K562 (cell line): ENCODE data around the gene WNT6. TPM values are rescaled to one million over a fixed set of nuclear protein-coding genes. Genes with fewer than 3 reads are reported as not detected.

Experiments used
- ATAC-seq: fragments of 200-7000 bp; cut with Tn5 transposase; 3 replicates; pipeline ENCODE4 v1.9.1; 2020; ENCODE audit warnings: moderate library complexity
- BruUV-seq: library from RNA; stranded (reverse); fragments of 400-500 nt; replicated peaks from 2 replicates; lab custom pipeline; 2021; lab: Mats Ljungman, UMichigan
- CTCF ChIA-PET: fragments of 300-600 bp; formaldehyde crosslinking; extraction: SDS; loops from one replicate; lab custom pipeline; 2021; ENCODE audit warnings: low intra/inter-chr PET ratio; lab: Yijun Ruan, JAX
- POLR2A ChIA-PET: fragments of 300-600, 350-650 bp; sonication (Branson Sonifier 250); formaldehyde crosslinking; extraction: SDS; loops from one replicate; lab custom pipeline; 2021; ENCODE audit warnings: antibody characterized with exemption, inconsistent platforms; lab: Yijun Ruan, JAX
- DNase-seq, 4 experiments: peaks; one replicate each; pipeline versions ENCODE4 v3.0.0 to v3.0.0-alpha.2; 2011 to 2018; ENCODE audit warnings: low spot score in 3 of 4, mixed read lengths in 3 of 4; ENCODE audit errors: extremely low read depth in 1 of 4
- FAIRE-seq: peaks from 2 replicates; lab custom pipeline; 2011; peaks lifted over from hg19 to GRCh38; lab: Jason Lieb, UNC
- H2AFZ ChIP-seq: 2 replicates; pipeline ENCODE4 v1.6.0; 2011; ENCODE audit warnings: low read depth, low read length, control low read depth, inconsistent platforms
- H3K27ac ChIP-seq: fragments of 200-600 bp; 3 replicates; pipeline ENCODE4 v1.8.0; 2011; ENCODE audit warnings: low read depth, mild to moderate bottlenecking, control low read depth, inconsistent platforms, low read length, moderate library complexity, mixed read lengths; ENCODE audit errors: extremely low read depth
- H3K27me3 ChIP-seq, 2 experiments: fragments of 300-600 bp in 1 of 2; 2 replicates in 1 of 2; 3 replicates in 1 of 2; pipeline versions ENCODE4 v1.6.0 to v1.8.0; 2011; ENCODE audit warnings: inconsistent platforms in 2 of 2, low read length in 2 of 2, mild to moderate bottlenecking in 1 of 2, mixed read lengths in 1 of 2, moderate library complexity in 1 of 2; ENCODE audit not compliant: control insufficient read depth in 2 of 2, insufficient read depth in 2 of 2
- H3K36me3 ChIP-seq: fragments of 300-600 bp; 3 replicates; pipeline ENCODE4 v1.8.0; 2011; ENCODE audit warnings: mild to moderate bottlenecking, low read length, inconsistent platforms; ENCODE audit not compliant: control insufficient read depth, insufficient read depth
- H3K4me1 ChIP-seq, 2 experiments: fragments of 200-600 bp in 1 of 2; replicated peaks in 1 of 2; 2 replicates in 1 of 2; 3 replicates in 1 of 2; pipeline versions ENCODE4 v1.5.1 to v1.8.0; 2011; ENCODE audit warnings: inconsistent platforms in 2 of 2, low read length in 2 of 2, mild to moderate bottlenecking in 1 of 2, mixed read lengths in 1 of 2, moderate library complexity in 1 of 2; ENCODE audit not compliant: control insufficient read depth in 2 of 2, insufficient read depth in 2 of 2
- H3K4me2 ChIP-seq: 2 replicates; pipeline ENCODE4 v1.6.1; 2011; ENCODE audit warnings: low read length, control low read depth, inconsistent platforms, mixed read lengths; ENCODE audit not compliant: insufficient read depth
- H3K4me3 ChIP-seq: fragments of 200-600 bp; sonication (generic), shearing (Covaris generic); 2 replicates; pipeline ENCODE4 v1.5.1; 2016; ENCODE audit warnings: control low read depth, inconsistent platforms
- H3K79me2 ChIP-seq: fragments of 200-600 bp; 3 replicates; pipeline ENCODE4 v1.8.0; 2011; ENCODE audit warnings: low read length, inconsistent platforms; ENCODE audit not compliant: control insufficient read depth, insufficient read depth
- H3K9ac ChIP-seq, 2 experiments: 2 replicates each; pipeline versions ENCODE4 v1.6.0 to v1.6.1; 2011; ENCODE audit warnings: low read depth in 2 of 2, low read length in 2 of 2, control low read depth in 1 of 2, inconsistent platforms in 1 of 2, mild to moderate bottlenecking in 1 of 2, mixed read lengths in 1 of 2; ENCODE audit not compliant: insufficient read depth in 1 of 2
- H3K9me1 ChIP-seq: one replicate; pipeline ENCODE4 v1.6.0; 2011; ENCODE audit warnings: inconsistent platforms, mild to moderate bottlenecking, low read length, moderate library complexity; ENCODE audit not compliant: control insufficient read depth, insufficient read depth
- H3K9me3 ChIP-seq: replicated peaks from 2 replicates; pipeline ENCODE4 v1.5.1; 2011; ENCODE audit warnings: low read depth, low read length, inconsistent platforms; ENCODE audit not compliant: control insufficient read depth, insufficient read depth
- H4K20me1 ChIP-seq: replicated peaks from 2 replicates; pipeline ENCODE4 v1.6.1; 2011; ENCODE audit warnings: low read length, inconsistent platforms, mixed read lengths; ENCODE audit not compliant: control insufficient read depth, insufficient read depth
- ARHGAP35 ChIP-seq: fragments of 450-650 bp; IDR thresholded peaks from 2 replicates; pipeline ENCODE4 v1.6.1; 2018; ENCODE audit not compliant: partially characterized antibody
- E2F4 ChIP-seq: sonication (generic); formaldehyde crosslinking; IDR thresholded peaks from 2 replicates; pipeline ENCODE4 v1.8.0; 2022; ENCODE audit warnings: mild to moderate bottlenecking, low read depth, missing genetic modification reagents
- ELK1 ChIP-seq: sonication (generic); formaldehyde crosslinking; IDR thresholded peaks from 2 replicates; pipeline ENCODE4 v1.8.1; 2022; ENCODE audit warnings: missing genetic modification reagents
- FOXJ2 ChIP-seq: fragments of 200-800 bp; sonication (Bioruptor generic); IDR thresholded peaks from 2 replicates; pipeline ENCODE4 v1.6.1; 2016; ENCODE audit warnings: missing genetic modification characterization, missing compliant biosample characterization
- GMEB1 ChIP-seq: fragments of 250-450 bp; sonication (Bioruptor Pico); IDR thresholded peaks from 2 replicates; pipeline ENCODE4 v1.4.0; 2020; ENCODE audit warnings: mild to moderate bottlenecking
- KDM4B ChIP-seq, 2 experiments: fragments of 450-650 bp in 1 of 2; sonication (generic) in 1 of 2; IDR thresholded peaks; 2 replicates each; pipeline ENCODE4 v1.6.1; 2016 to 2017; ENCODE audit warnings: borderline replicate concordance in 2 of 2, antibody characterized with exemption in 1 of 2, low read depth in 1 of 2, mild to moderate bottlenecking in 1 of 2
- POLR2A ChIP-seq: fragments of 450-650 bp; conservative IDR thresholded peaks from 2 replicates; pipeline ENCODE4 v1.6.1; 2016
- ZNF143 ChIP-seq: sonication (generic); formaldehyde crosslinking; IDR thresholded peaks from 2 replicates; pipeline ENCODE4 v1.9.0; 2022; ENCODE audit warnings: mild to moderate bottlenecking, missing genetic modification reagents
- WGBS: fragments of 100-300 bp; shearing (Covaris generic); methylation state at CpG from one replicate; pipeline ENCODE4 v1.1.6; 2016; ENCODE audit warnings: low coverage, mixed read lengths; ENCODE audit not compliant: insufficient coverage; ENCODE audit errors: missing lambda C conversion rate; 5-methylcytosine and 5-hydroxymethylcytosine counted together
- in situ Hi-C: fragments of 300-500 bp; cut with MboI; formaldehyde crosslinking; loops from 4 replicates; pipeline ENCODE4 v1.15.0; 2018; ENCODE audit warnings: inconsistent platforms, mixed read lengths
- intact Hi-C: fragments of 100-400 bp; cut with micrococcal nuclease; formaldehyde crosslinking; loops from 2 replicates; pipeline ENCODE4 v1.14.2; 2022
- polyA plus RNA-seq, 8 experiments: library from polyadenylated mRNA; depleted of rRNA in 4 of 8; stranded (reverse) in 5 of 8; unstranded in 3 of 8; fragments of >200 nt; fragmentation: Nextera tagmentation in 2 of 8; fragmentation: Illumina TruSeq in 1 of 8; extraction: Ambion mirVana in 2 of 8; extraction: Trizol in 1 of 8; gene quantifications; 2 replicates each; pipeline versions ENCODE4 v1.2.1 to v1.2.3, GENCODE V29; 2011 to 2014; ENCODE audit warnings: inconsistent platforms in 1 of 8, missing spikeins in 1 of 8
- total RNA-seq, 7 experiments: library from RNA; depleted of rRNA in 6 of 7; stranded (reverse); fragments of >200 nt in 6 of 7; fragmentation: Illumina TruSeq in 2 of 7; extraction: Trizol in 2 of 7; gene quantifications; 2 replicates each; pipeline versions ENCODE4 v1.2.1 to v1.2.3, GENCODE V29; 2011 to 2021; ENCODE audit warnings: low replicate concordance in 1 of 7
- TF ChIP-seq, protein P1 (sequence below): fragments of 250-450 bp; sonication (Bioruptor Pico); IDR thresholded peaks from 2 replicates; pipeline ENCODE4 v1.5.0; 2021; ENCODE audit warnings: mild to moderate bottlenecking, borderline replicate concordance

The WNT6 gene
- total and polyA plus RNA-seq, 9 of the 15 experiments (the other 6 are each of a cell fraction or from before 2014, with no cell fraction given): not detected

GRCh38 chr2:218902427-218902826, 42.8 kb downstream of the WNT6 start (continued):
- TF ChIP-seq, protein P1, sequence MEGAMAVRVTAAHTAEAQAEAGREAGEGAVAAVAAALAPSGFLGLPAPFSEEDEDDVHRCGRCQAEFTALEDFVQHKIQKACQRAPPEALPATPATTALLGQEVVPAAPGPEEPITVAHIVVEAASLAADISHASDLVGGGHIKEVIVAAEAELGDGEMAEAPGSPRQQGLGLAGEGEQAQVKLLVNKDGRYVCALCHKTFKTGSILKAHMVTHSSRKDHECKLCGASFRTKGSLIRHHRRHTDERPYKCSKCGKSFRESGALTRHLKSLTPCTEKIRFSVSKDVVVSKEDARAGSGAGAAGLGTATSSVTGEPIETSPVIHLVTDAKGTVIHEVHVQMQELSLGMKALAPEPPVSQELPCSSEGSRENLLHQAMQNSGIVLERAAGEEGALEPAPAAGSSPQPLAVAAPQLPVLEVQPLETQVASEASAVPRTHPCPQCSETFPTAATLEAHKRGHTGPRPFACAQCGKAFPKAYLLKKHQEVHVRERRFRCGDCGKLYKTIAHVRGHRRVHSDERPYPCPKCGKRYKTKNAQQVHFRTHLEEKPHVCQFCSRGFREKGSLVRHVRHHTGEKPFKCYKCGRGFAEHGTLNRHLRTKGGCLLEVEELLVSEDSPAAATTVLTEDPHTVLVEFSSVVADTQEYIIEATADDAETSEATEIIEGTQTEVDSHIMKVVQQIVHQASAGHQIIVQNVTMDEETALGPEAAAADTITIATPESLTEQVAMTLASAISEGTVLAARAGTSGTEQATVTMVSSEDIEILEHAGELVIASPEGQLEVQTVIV (CRISPR knock-in tag): no peak
- no peak for TF ChIP-seq ZNF143 (CRISPR knock-in tag)
- TF ChIP-seq KDM4B (IDR thresholded peaks at IDR 0.05; ENCODE audit: borderline replicate concordance in 2 of 2, low read depth in 1 of 2): no peak
- TF ChIP-seq ARHGAP35: no peak
- TF ChIP-seq POLR2A: no peak

- Histone ChIP-seq H3K9me3 (no peaks in the 10 kb centered on the region), H3K27ac (no peak overlapping the region), H3K4me1 (peaks cover 4 to 10% of the 10 kb centered on the region in 2 experiments; a peak in 3 of 5 replicates), H4K20me1 (no peaks in the 10 kb centered on the region), H3K4me2 (no peak overlapping the region), H3K9ac (no peak overlapping the region), H2AFZ (no peak overlapping the region), H3K4me3 (no peak overlapping the region), H3K27me3 (peaks cover 7 to 13% of the 10 kb centered on the region in 2 experiments), H3K9me1 (no peaks in the 10 kb centered on the region), H3K79me2 (no peaks in the 10 kb centered on the region), H3K36me3 (no peaks in the 10 kb centered on the region)
- no peak for FAIRE-seq
- intact Hi-C loops: no loop called here
- no TSS peak for BruUV-seq
- no peak for DNase-seq
- ChIA-PET POLR2A (no interaction called here), CTCF (no interaction called here)
- WGBS: 20% methylated on average over 2 of the region's 2 CpGs
- no peak for ATAC-seq
- in situ Hi-C loops: no loop called here
- no peak for TF ChIP-seq GMEB1 (CRISPR knock-in tag)
- TF ChIP-seq ELK1 (CRISPR knock-in tag): no peak
- TF ChIP-seq FOXJ2: no peak
- TF ChIP-seq E2F4 (CRISPR knock-in tag): no peak
Measured at GRCh38 chr2:218904176-218904575, 44.6 kb downstream of the WNT6 start.
